Measurements from ENCODE around the gene SH3RF3.
"Not testable (repeated sequence)": the region's sequence is repeated elsewhere in the genome, so short reads cannot be mapped to it uniquely, and the experiment has no call there.

SH3RF3 gene

DNA sequence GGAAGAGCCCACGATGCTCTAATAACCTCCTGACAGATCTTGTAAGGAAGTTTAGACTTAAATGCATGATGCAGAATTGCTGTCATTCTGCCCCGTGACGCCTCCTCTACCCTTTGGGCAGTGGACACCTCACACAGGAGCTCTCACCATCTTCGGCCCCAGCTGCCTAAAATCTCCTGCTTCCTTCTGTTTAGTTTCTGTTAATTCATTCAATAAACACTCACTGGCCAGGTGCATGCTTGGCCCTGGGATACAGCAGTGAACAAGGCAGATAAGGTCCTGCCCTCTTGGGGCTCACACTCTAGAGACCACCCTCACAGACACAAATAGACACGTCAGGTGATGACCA is 403.7 kb downstream of the SH3RF3 start:
- no peak for DNase-seq

GRCh38 chr2:109533823-109534222 is 404.8 kb downstream of the SH3RF3 start:
- no peak for DNase-seq

GRCh38 chr2:109535217-109535946 is 406.4 kb downstream of the SH3RF3 start:
- DNase-seq, result no peak

DNA sequence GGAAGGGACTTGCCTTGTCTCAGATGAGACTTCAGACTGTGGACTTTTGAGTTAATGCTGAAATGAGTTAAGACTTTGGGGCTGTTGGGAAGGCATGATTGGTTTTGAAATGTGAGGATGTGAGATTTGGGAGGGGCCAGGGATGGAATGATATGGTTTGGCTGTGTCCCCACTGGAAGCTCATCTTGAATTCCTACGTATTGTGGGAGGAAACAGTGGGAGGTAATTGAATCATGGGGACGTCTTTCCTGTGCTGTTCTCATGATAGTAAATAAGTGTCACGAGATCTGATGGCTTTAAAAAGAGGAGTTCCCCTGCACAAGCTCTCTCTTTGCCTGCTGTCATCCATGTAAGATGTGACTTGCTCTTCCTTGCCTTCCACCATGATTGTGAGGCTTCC is 407.6 kb downstream of the SH3RF3 start:
- DNase-seq, result not testable (repeated sequence)

DNA sequence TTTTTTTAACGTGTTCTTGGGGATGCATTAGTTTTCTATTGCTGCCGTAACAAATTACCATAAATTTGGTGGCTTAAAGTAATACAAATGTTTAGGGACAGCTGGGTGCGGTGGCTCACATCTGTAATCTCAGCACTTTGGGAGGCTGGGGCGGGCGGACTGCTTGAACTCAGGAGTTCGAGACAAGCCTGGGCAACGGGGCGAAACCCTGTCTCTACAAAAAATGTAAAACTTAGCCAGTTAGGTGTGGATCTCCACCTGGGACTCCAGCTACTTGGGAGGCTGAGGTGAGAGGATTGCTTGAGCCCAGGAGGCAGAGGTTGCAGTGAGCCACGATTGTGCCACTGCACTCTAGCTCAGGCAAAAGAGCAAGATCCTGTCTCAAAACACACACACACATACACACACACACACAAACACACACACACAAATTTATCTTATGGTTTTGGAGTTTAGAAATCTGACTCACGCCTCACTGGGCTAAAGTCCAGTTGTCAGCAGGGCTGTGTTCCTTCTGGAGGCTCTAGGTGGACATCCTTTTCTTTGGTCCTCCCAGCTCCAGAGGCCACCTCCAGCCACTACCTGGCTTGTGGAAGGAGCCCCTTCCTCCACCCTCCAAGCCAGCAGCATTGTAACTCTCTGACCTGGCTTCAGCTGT is 408.7 kb downstream of the SH3RF3 start:
- DNase-seq, result no peak

GRCh38 chr2:109538546-109538945 is 409.5 kb downstream of the SH3RF3 start:
- no peak for DNase-seq

DNA sequence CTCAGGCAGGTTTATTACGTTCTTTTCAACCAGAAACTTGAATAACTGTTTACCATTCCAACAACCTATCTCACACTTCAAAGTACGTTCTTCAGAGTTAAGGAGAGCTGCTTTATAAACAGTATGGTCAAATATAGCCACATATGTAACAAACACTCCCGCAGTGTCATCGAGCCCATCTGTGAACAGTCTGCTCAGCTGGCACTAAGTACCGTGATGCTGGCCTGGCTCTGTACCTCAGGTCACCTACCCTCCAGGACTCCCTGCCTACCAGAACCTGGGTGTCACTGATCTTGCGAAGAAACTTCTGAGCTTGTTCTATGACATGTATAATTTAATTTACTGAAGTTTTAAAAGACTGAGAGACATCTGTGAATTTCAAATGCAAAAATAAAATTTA is 413.4 kb downstream of the SH3RF3 start:
- DNase-seq, result no peak

DNA sequence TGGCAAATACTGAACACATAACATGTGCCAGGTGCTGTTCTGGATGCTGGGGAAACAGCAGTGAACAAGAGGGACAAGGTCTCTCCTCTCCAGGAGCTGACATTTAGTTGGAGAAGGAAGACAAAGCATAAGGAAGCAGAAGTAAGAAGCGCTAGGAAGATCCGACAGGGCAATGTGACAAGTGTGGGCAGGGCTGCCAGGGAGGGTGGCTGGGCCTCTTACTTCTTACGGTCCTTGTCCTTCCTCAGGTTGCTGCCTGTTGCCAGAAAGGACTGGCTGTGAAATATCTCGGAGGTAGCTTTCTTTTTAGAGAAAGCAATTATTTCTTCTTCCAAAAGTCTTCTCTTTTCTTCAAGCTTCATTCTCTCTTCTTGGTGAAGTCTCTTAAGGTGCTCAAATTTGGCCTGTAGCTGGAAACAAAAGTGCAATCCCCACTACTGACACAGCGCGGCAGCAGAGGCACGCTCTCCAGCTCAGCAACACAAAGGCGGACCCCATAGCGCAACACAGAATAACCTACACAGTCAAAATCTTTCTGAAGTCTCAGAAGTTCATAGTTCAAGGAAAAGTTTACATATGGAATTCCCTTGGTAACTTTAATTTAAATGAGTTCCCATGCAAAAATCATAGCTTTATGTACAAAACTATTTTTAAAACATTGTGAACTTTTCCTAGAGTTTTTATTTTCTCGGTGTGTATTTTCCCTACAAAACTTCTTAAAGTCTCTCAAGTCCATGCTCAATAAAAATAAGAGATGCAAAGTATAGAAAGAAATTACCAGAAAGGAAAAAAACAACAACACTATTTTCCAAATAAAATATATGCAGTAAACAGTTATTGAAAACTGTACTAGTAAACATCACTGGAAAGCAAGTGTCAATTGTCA is 417.1 kb downstream of the SH3RF3 start:
- DNase-seq, result no peak

DNA sequence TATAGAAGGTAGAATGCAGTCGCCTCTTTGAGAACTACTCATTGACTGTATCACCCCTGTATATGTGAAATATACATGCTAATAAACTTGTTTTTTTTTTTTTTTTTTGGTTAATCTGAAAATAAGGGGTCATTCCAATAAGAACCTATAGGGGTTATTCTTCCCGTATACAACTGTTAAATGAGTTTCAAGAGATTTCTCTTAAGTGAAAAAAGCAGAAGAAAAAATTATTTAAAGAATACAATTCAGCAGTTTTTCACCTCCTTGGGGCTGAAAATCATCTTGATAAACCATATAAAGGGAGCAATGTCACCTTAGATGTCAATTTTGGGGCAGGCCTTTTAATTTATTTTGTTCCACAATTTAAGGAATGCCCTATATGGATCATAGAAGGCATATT is 418.3 kb downstream of the SH3RF3 start:
- DNase-seq, result no peak

GRCh38 chr2:109549016-109549590 is 420.1 kb downstream of the SH3RF3 start:
- DNase-seq, result no peak
